ENCODE data around the gene ITM2C. TPM values are rescaled to one million over a fixed set of nuclear protein-coding genes. Genes with fewer than 3 reads are reported as not detected.

The ITM2C gene
- total and polyA plus RNA-seq, 2 of the 13 experiments (the other 11 are each of a cell fraction or from before 2014, with no cell fraction given), result 70.5 to 270 TPM

DNA sequence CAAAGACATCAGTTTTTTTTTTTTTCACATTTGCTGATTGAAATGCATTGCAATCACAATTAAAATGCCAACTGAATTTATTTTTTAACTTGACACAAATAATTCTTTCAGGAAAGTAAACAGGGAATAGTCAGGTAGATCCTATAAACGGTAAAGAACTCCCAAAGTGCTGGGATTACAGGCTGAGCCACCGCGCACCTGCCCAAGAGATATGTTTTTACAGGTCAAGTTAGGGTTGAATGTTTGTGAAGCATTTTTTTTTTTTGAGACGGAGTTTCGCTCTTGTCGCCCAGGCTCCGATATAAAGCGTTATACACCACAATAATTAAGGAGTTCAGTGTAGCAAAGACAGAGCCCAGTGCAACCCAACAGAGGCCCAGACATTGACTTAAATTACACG is 15.1 kb downstream of the ITM2C start (continued):
- TF ChIP-seq, protein P1, sequence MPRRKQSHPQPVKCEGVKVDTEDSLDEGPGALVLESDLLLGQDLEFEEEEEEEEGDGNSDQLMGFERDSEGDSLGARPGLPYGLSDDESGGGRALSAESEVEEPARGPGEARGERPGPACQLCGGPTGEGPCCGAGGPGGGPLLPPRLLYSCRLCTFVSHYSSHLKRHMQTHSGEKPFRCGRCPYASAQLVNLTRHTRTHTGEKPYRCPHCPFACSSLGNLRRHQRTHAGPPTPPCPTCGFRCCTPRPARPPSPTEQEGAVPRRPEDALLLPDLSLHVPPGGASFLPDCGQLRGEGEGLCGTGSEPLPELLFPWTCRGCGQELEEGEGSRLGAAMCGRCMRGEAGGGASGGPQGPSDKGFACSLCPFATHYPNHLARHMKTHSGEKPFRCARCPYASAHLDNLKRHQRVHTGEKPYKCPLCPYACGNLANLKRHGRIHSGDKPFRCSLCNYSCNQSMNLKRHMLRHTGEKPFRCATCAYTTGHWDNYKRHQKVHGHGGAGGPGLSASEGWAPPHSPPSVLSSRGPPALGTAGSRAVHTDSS (CRISPR knock-in tag; conservative IDR thresholded peaks at IDR 0.05), result no peak
- no peak for TF ChIP-seq MED13 (CRISPR knock-in tag; IDR thresholded peaks at IDR 0.05)
- no peak for TF ChIP-seq TGIF2 (CRISPR knock-in tag; IDR thresholded peaks at IDR 0.05)
- no peak for TF ChIP-seq GFI1 (CRISPR knock-in tag; IDR thresholded peaks at IDR 0.05; ENCODE audit: borderline replicate concordance)
- no peak for TF ChIP-seq ZNF564 (CRISPR knock-in tag; IDR thresholded peaks at IDR 0.05)
- no peak for TF ChIP-seq ZNF33A (CRISPR knock-in tag; IDR thresholded peaks at IDR 0.05; ENCODE audit: borderline replicate concordance)
- TF ChIP-seq, protein P2, sequence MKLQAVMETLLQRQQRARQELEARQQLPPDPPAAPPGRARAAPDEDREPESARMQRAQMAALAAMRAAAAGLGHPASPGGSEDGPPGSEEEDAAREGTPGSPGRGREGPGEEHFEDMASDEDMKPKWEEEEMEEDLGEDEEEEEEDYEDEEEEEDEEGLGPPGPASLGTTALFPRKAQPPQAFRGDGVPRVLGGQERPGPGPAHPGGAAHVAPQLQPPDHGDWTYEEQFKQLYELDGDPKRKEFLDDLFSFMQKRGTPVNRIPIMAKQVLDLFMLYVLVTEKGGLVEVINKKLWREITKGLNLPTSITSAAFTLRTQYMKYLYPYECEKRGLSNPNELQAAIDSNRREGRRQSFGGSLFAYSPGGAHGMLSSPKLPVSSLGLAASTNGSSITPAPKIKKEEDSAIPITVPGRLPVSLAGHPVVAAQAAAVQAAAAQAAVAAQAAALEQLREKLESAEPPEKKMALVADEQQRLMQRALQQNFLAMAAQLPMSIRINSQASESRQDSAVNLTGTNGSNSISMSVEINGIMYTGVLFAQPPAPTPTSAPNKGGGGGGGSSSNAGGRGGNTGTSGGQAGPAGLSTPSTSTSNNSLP (IDR thresholded peaks at IDR 0.05; ENCODE audit: low read depth, low read length), result no peak
- TF ChIP-seq, protein P3, sequence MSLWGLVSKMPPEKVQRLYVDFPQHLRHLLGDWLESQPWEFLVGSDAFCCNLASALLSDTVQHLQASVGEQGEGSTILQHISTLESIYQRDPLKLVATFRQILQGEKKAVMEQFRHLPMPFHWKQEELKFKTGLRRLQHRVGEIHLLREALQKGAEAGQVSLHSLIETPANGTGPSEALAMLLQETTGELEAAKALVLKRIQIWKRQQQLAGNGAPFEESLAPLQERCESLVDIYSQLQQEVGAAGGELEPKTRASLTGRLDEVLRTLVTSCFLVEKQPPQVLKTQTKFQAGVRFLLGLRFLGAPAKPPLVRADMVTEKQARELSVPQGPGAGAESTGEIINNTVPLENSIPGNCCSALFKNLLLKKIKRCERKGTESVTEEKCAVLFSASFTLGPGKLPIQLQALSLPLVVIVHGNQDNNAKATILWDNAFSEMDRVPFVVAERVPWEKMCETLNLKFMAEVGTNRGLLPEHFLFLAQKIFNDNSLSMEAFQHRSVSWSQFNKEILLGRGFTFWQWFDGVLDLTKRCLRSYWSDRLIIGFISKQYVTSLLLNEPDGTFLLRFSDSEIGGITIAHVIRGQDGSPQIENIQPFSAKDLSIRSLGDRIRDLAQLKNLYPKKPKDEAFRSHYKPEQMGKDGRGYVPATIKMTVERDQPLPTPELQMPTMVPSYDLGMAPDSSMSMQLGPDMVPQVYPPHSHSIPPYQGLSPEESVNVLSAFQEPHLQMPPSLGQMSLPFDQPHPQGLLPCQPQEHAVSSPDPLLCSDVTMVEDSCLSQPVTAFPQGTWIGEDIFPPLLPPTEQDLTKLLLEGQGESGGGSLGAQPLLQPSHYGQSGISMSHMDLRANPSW (CRISPR knock-in tag; IDR thresholded peaks at IDR 0.05; ENCODE audit: borderline replicate concordance), result no peak
- TF ChIP-seq ZNF773 (CRISPR knock-in tag; IDR thresholded peaks at IDR 0.05; ENCODE audit: borderline replicate concordance), result no peak
- TF ChIP-seq, protein P4, sequence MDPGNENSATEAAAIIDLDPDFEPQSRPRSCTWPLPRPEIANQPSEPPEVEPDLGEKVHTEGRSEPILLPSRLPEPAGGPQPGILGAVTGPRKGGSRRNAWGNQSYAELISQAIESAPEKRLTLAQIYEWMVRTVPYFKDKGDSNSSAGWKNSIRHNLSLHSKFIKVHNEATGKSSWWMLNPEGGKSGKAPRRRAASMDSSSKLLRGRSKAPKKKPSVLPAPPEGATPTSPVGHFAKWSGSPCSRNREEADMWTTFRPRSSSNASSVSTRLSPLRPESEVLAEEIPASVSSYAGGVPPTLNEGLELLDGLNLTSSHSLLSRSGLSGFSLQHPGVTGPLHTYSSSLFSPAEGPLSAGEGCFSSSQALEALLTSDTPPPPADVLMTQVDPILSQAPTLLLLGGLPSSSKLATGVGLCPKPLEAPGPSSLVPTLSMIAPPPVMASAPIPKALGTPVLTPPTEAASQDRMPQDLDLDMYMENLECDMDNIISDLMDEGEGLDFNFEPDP (CRISPR knock-in tag; conservative IDR thresholded peaks at IDR 0.05), result no peak
- TF ChIP-seq, protein P5, sequence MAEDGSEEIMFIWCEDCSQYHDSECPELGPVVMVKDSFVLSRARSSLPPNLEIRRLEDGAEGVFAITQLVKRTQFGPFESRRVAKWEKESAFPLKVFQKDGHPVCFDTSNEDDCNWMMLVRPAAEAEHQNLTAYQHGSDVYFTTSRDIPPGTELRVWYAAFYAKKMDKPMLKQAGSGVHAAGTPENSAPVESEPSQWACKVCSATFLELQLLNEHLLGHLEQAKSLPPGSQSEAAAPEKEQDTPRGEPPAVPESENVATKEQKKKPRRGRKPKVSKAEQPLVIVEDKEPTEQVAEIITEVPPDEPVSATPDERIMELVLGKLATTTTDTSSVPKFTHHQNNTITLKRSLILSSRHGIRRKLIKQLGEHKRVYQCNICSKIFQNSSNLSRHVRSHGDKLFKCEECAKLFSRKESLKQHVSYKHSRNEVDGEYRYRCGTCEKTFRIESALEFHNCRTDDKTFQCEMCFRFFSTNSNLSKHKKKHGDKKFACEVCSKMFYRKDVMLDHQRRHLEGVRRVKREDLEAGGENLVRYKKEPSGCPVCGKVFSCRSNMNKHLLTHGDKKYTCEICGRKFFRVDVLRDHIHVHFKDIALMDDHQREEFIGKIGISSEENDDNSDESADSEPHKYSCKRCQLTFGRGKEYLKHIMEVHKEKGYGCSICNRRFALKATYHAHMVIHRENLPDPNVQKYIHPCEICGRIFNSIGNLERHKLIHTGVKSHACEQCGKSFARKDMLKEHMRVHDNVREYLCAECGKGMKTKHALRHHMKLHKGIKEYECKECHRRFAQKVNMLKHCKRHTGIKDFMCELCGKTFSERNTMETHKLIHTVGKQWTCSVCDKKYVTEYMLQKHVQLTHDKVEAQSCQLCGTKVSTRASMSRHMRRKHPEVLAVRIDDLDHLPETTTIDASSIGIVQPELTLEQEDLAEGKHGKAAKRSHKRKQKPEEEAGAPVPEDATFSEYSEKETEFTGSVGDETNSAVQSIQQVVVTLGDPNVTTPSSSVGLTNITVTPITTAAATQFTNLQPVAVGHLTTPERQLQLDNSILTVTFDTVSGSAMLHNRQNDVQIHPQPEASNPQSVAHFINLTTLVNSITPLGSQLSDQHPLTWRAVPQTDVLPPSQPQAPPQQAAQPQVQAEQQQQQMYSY (CRISPR knock-in tag; IDR thresholded peaks at IDR 0.05), result no peak
